ENCODE measurements around the gene FAM217A. TPM values are rescaled to one million over a fixed set of nuclear protein-coding genes. Genes with fewer than 3 reads are reported as not detected.

The FAM217A gene
- total and polyA plus RNA-seq, 2 of the 13 experiments (the other 11 are each of a cell fraction or from before 2014, with no cell fraction given), result not detected

GRCh38 chr6:4102687-4103244 lies 23.8 kb upstream of the FAM217A start (continued):
- TF ChIP-seq SNAPC5 (CRISPR knock-in tag; IDR thresholded peaks at IDR 0.05; ENCODE audit: borderline replicate concordance), result peak; percentile 61; the same call in 1 of the 2 replicates
- TF ChIP-seq BCL6 (CRISPR knock-in tag; IDR thresholded peaks at IDR 0.05), result peak; percentile 90
- no peak for TF ChIP-seq SMARCE1 (IDR thresholded peaks at IDR 0.05; ENCODE audit: borderline replicate concordance)
- TF ChIP-seq LRRFIP1 (CRISPR knock-in tag; conservative IDR thresholded peaks at IDR 0.05), result no peak
- peak; percentile 84; the same call in 1 of the 2 replicates for TF ChIP-seq ZNF782 (CRISPR knock-in tag; IDR thresholded peaks at IDR 0.05; ENCODE audit: borderline replicate concordance)
- no peak for TF ChIP-seq ZNF496 (CRISPR knock-in tag; IDR thresholded peaks at IDR 0.05; ENCODE audit: insufficient replicate concordance)
- peak; percentile 99 for TF ChIP-seq ARNTL (CRISPR knock-in tag; IDR thresholded peaks at IDR 0.05)
- TF ChIP-seq ISL2 (CRISPR knock-in tag; IDR thresholded peaks at IDR 0.05), result peak; percentile 87
- TF ChIP-seq, protein P1, sequence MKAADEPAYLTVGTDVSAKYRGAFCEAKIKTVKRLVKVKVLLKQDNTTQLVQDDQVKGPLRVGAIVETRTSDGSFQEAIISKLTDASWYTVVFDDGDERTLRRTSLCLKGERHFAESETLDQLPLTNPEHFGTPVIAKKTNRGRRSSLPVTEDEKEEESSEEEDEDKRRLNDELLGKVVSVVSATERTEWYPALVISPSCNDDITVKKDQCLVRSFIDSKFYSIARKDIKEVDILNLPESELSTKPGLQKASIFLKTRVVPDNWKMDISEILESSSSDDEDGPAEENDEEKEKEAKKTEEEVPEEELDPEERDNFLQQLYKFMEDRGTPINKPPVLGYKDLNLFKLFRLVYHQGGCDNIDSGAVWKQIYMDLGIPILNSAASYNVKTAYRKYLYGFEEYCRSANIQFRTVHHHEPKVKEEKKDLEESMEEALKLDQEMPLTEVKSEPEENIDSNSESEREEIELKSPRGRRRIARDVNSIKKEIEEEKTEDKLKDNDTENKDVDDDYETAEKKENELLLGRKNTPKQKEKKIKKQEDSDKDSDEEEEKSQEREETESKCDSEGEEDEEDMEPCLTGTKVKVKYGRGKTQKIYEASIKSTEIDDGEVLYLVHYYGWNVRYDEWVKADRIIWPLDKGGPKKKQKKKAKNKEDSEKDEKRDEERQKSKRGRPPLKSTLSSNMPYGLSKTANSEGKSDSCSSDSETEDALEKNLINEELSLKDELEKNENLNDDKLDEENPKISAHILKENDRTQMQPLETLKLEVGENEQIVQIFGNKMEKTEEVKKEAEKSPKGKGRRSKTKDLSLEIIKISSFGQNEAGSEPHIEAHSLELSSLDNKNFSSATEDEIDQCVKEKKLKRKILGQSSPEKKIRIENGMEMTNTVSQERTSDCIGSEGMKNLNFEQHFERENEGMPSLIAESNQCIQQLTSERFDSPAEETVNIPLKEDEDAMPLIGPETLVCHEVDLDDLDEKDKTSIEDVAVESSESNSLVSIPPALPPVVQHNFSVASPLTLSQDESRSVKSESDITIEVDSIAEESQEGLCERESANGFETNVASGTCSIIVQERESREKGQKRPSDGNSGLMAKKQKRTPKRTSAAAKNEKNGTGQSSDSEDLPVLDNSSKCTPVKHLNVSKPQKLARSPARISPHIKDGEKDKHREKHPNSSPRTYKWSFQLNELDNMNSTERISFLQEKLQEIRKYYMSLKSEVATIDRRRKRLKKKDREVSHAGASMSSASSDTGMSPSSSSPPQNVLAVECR (CRISPR knock-in tag; IDR thresholded peaks at IDR 0.05; ENCODE audit: borderline replicate concordance), result peak; percentile 80; the same call in 1 of the 2 replicates
- no peak for TF ChIP-seq MAFK (conservative IDR thresholded peaks at IDR 0.05 in 1 of 2, IDR thresholded peaks at IDR 0.05 in 1 of 2; ENCODE audit: low read length in 2 of 2)
- TF ChIP-seq KLF13 (CRISPR knock-in tag; IDR thresholded peaks at IDR 0.05), result no peak
- TF ChIP-seq SNAI1 (CRISPR knock-in tag; IDR thresholded peaks at IDR 0.05; ENCODE audit: borderline replicate concordance), result no peak
- no peak for TF ChIP-seq PREB (CRISPR knock-in tag; IDR thresholded peaks at IDR 0.05)
- no peak for TF ChIP-seq TAF15 (IDR thresholded peaks at IDR 0.05; ENCODE audit: low read depth, low read length, poor library complexity, severe bottlenecking)
- peak; percentile 88 to 94 for TF ChIP-seq NR2F1 (CRISPR knock-in tag; IDR thresholded peaks at IDR 0.05)
- no peak for TF ChIP-seq PCBP2 (optimal IDR thresholded peaks at IDR 0.05; ENCODE audit: low read depth, low read length, poor library complexity, severe bottlenecking)
- no peak for TF ChIP-seq ZNF10 (CRISPR knock-in tag; IDR thresholded peaks at IDR 0.05; ENCODE audit: borderline replicate concordance, low read depth)
- peak; percentile 89 for TF ChIP-seq ZNF124 (CRISPR knock-in tag; IDR thresholded peaks at IDR 0.05)
- TF ChIP-seq IRF9 (CRISPR knock-in tag; IDR thresholded peaks at IDR 0.05; ENCODE audit: borderline replicate concordance), result peak; percentile 73; the same call in 1 of the 2 replicates
- no peak for TF ChIP-seq RBM22 (optimal IDR thresholded peaks at IDR 0.05; ENCODE audit: low read length)

All from HepG2 (cell line).